DND-41 (cell line): ENCODE results near the gene BIRC3.

Experiments used
- CTCF ChIP-seq: IDR thresholded peaks from 2 replicates; pipeline ENCODE4 v1.5.1; 2012; ENCODE audit warnings: borderline replicate concordance, low read length, moderate library complexity, mild to moderate bottlenecking; ENCODE audit not compliant: poor library complexity, severe bottlenecking; ENCODE audit errors: extremely low read depth
- EZH2 ChIP-seq: IDR thresholded peaks from 3 replicates; pipeline ENCODE4 v1.6.1; 2012; ENCODE audit warnings: borderline replicate concordance, low read depth, mild to moderate bottlenecking, moderate library complexity, low read length, inconsistent platforms; ENCODE audit not compliant: severe bottlenecking

GRCh38 chr11:102269927-102270326 lies 47.4 kb upstream of the BIRC3 start:
- TF ChIP-seq CTCF, result no peak
- no peak for TF ChIP-seq EZH2
